Measurements from ENCODE around the gene LRRC25.

The LRRC25 gene

GRCh38 chr19:18397242-18398202 is at the start of gene LRRC25:
LRRC25 (minus strand) TSS chr19:18397622; CDS start chr19:18396963, 659 bp downstream.
- no peak for DNase-seq (ENCODE audit: low read depth)

GRCh38 chr19:18446811-18447359 is 49.5 kb upstream of the LRRC25 start:
- DNase-seq (ENCODE audit: low read depth), result no peak

DNA sequence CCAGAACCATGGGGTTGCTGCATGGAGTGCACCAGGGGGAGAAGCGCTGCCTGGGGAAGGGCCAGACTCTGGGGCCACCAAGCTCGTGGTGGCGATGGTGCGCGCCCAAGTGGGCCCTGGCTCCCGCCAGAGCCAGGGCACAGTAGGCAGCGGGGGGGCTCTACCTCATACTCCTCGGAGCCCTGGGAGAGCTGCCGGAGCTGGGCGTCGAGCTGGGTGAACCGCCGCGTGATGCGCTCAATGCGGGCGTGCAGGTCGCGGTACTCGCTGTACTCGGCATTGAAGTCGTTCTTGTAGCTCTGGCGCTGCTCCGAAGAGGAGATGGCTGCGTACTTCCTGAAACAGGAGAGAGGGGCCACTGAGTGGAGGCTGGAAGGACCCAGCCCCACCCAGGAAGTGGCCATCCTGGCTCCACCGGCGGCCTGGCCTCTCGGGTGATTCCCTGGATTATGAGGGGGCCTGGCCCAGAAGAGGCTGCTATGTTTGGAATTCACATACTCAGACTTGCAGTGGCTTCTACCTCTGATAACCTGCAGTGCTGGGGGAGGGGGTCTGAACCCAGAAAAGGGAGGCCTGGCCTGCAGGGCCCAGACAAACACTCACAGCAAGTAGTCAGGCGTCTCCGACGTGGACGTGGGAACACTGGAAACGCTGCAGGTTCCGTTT is 48.9 kb upstream of the LRRC25 start:
- DNase-seq (ENCODE audit: low read depth), result no peak

DNA sequence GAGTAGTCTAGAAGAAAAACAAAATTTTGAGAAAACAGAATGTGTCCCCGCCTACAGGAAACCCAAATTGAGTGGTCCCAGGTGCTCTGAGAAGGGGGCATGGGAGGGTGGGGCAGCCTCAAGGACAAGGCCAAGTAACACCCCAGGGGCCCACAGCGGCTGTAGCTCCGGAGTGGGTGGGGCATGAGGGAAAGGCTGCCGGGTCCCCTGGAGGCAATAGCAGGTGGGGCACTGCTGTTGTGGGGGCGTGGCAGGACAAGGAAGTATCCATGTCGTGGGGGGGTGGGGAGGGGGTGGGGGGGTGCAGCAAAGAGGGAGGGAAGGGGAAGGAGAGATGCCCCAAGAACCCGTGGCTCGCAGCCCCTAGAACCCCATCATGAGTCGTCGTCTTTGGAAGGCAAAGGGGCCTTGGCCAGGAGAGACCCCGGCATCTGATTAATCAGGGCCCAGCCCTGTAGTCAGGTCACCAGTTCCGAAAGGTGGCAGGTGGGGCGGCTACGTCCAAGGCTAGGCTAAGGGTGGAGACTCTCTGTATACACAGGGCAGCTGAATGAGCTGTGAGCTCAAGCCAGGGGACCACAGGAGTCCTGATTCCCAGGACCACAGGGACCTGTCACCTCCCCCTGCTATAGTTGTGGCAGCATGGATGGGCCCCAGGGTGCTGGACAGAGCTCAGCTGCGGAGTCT is 48.0 kb upstream of the LRRC25 start:
- no peak for DNase-seq (ENCODE audit: low read depth)

DNA sequence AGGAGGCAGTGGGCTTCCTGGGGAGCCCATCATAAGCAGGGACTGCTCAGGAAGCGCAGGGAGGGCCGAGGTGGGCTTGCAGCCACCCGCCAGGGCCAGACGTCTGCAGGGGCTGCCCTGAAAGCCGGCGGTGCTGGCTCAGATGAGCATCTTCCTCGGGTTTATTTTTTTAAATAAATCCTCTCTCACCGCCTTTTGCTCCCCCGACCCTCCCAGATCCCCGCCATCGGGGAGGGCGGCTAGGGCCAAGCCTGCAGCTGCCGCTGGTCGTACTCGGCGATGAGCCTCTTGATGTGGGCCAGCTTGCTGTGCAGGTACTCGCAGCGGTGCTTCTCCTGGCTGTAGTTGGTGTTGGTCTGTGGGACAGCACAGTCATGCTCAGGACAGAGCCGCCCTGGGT is 47.1 kb upstream of the LRRC25 start:
- DNase-seq (ENCODE audit: low read depth), result no peak

DNA sequence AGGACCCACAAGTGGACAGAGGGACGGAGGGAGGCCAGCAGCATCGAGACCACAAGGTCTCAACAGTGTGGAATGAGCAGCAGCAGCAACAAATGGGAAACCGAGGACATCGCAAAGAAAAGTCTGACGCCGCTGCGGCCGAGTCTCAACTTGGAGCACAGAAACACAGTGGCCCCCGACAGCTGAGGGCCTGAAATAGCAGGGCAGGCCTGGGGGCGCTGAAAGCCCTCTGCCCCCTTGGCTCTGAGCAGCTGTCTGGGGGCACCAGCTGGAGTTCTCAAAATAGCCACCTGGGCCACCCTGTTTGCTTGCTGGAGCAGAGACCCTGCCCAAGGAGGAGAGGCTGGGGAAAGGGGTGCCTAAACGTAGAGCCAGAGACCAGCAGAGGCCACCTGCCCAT is 46.4 kb upstream of the LRRC25 start:
- no peak for DNase-seq (ENCODE audit: low read depth)

- DNase-seq (ENCODE audit: low read depth), result no peak
Observed at GRCh38 chr19:18443406-18443805, 46.0 kb upstream of the LRRC25 start.

GRCh38 chr19:18442941-18443340 is 45.5 kb upstream of the LRRC25 start:
- DNase-seq (ENCODE audit: low read depth), result no peak

DNA sequence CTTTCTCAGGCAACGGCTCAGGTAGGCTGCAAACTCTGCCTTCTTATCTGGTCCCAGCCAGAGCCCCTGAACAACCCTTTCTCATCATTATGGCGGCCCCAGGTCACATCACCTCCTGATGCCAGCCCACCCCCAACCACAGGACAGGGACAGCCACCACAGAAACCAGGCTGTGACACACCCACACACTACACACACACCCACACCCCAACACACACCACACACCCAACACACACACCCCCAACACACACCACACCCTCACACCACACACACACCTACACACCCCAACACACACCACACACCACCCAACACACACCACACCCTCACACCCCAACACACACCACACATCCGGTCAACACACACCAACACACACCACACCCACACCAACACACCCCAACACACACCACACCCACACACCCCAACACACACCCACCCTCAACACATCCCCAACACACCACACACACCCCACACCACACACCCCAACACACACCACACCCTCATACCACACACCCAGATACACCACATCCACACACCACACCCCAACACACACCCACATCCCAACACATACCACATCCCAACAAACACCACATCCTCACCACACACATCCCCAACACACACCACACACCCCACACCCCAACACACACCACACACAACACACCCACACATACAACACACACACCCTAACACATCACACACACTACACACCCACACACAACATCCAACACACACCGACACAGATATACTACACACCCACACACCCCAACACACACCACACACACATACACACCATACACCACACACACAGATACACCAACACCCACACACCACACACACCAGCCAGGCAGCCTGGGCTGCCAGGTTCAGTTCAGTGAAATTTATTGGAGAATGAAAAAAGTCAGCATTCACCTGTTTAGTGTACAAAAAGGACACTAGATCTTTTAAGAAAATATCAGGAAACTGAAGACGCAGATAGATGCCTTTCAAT is 44.7 kb upstream of the LRRC25 start:
- no peak for DNase-seq (ENCODE audit: low read depth)

DNA sequence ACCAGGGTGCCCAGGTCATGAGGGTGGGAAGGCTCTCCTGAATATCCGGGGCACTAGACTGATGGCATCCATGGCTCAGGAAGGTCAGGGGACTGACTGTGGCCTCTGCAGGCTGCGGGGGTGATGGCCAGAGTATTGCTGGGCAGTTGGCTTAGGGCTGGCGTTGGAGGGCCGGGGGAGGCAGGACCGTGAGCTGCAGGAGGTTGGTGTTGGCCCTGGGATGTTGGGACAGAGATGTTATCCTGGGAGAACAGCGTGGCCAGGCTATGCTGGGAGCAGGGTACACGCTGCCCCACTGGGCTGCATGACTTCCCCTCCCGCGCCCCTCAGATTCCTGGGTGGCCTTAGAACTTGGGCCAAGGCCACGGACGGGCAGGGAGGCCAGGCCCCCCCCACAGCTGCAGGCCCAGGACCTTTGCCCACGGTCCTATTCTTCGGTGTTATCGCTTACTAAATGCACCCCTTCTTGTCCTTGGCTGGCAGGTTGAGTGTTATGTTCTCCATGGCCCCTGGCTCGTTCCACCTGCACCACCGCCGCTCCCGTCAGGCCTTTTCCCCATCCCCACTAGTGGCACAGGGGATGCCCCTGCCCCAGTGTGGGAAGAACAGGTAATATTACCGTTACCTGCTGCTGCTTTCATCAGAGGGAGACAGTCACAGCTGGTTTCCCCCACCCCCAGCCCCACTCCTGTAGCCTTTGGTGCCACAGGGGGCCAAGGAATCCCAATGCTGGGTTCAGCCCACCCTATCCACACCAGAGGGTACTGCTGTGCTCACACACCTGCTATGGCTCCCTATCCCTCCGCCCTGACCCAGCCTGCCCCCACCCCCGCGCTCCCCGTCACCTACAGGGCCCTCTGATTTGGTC is 43.7 kb upstream of the LRRC25 start:
- no peak for DNase-seq (ENCODE audit: low read depth)

- no peak for DNase-seq (ENCODE audit: low read depth)
Observed at GRCh38 chr19:18440415-18440877, 43.0 kb upstream of the LRRC25 start.

GRCh38 chr19:18439910-18440237 is 42.5 kb upstream of the LRRC25 start:
- no peak for DNase-seq (ENCODE audit: low read depth)

GRCh38 chr19:18439025-18439909 is 41.8 kb upstream of the LRRC25 start:
- no peak for DNase-seq (ENCODE audit: low read depth)

GRCh38 chr19:18438331-18439024 is 41.1 kb upstream of the LRRC25 start:
- DNase-seq (ENCODE audit: low read depth), result no peak

- no peak for DNase-seq (ENCODE audit: low read depth)
Observed at GRCh38 chr19:18437491-18438330, 40.3 kb upstream of the LRRC25 start, which contains the start of gene ISYNA1. ISYNA1 (minus strand) TSS chr19:18438133; CDS start chr19:18437979, 154 bp downstream.

DNA sequence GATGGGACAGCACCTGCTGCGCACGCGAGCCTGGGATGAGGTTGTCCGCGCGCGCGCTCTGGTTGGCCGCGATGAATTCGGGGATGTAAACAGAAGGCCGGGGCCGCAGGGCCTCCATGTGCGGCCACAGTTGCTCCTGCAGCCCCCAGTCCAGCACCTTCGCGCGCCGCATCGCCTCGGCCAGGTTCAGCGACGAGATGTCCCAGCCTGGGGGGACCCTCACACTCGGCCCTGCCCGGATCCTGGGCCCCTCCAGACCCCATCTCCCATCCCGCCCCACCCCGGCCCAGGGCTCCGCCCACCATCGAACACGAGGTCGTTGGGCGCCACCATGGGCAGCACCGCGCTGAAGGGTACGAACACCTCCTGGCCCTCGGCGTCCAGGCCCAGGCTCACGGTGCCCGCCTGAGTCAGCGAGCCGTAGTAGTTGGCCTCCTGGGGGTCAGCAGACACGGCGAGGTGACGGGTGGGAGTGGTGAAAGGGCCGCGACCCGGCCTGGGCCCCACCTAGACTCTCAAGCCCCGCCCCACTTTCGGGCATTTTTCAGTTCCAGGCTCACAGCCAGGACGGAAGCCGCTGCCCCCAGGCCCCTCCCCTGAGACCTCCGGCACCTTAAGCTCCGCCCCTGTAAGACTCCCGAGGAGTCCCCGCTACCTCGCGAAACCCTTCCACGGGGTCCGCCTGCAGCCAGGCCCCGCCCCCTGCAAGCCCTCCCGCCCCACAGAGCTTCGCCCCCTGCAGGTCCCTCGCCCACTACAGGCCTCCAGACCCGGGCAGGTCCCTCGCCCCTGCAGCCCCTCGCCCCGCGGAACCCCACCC is 39.5 kb upstream of the LRRC25 start:
- no peak for DNase-seq (ENCODE audit: low read depth)

Measured in stromal cell of bone marrow (primary cell).